HG02852 (cell line): ENCODE data around the gene CCSER2.
"Not testable (repeated sequence)": the region's sequence is repeated elsewhere in the genome, so short reads cannot be mapped to it uniquely, and the experiment has no call there.

Source experiments
- ATAC-seq: cut with Tn5 transposase; IDR thresholded peaks from one replicate; pipeline ENCODE4 v1.9.1; 2021; ENCODE audit warnings: mild to moderate bottlenecking, moderate library complexity; ENCODE audit not compliant: unreplicated experiment

CCSER2 gene

GRCh38 chr10:84511709-84512285 lies 183.4 kb downstream of the CCSER2 start:
- ATAC-seq = no peak

GRCh38 chr10:84517554-84517953 lies 189.2 kb downstream of the CCSER2 start:
- no peak for ATAC-seq

GRCh38 chr10:84519235-84519634 lies 190.8 kb downstream of the CCSER2 start:
- ATAC-seq = no peak

- no peak for ATAC-seq
Measured at GRCh38 chr10:84521013-84521412, 192.6 kb downstream of the CCSER2 start.

DNA sequence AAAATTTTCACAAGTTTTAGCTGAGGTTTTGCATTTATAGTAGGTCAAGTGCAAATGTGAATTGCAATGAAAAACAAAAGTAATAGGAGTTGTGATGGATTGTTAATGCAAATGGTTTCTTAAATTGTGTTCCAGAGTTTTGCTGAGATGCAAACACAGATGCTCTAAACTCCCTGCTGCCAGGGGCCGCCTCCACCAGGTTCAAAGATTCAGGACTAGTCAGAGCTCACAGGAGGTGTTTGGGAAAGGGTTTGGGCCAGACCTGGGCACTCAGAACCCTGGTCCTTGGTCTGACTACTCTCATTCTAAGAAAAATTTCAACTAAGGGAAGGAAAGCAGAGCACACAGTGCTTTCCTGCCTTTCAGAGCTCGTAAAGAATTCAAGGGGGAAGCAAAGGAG lies 193.1 kb downstream of the CCSER2 start:
- ATAC-seq = no peak

DNA sequence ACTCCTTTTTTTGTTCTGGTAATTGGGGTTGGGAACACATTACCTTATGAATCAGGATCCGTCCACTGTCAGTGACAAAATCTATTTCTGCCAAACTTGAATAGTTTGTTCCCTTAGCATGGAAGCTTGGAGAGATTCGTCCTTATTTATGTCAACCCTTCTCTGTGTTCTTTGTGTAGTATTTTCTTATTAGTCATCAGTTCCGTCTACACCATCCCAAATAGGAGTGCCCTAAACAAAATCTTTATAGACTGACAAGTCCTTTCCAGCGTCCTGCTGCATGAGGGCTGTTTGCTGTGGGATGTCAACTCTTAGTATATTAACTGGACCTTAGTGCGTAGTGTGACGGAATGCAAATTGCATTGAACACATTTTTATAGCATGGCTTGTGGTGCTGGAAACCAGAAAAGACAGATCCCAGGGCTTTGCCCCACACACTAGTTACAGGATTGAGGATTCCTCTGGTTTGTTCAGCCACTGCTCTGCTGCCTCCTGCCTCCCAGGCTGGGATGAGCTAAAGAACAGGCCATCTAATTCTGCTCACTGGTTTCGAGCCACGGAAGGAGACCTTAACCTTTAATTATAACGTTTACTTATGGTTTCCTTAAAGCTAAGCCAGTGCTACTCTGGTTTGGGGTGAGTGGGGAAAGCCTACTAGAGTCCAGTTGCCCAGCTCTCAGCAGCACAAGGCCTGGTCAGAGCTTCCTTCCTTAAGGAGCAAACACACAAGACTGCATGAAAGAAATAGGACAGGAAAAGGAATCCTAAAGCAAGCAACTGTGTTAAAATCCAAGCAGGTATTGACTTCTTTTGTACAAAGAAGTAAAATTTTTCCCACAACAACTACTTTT lies 194.4 kb downstream of the CCSER2 start:
- ATAC-seq = no peak

GRCh38 chr10:84523526-84523925 lies 195.1 kb downstream of the CCSER2 start:
- no peak for ATAC-seq

DNA sequence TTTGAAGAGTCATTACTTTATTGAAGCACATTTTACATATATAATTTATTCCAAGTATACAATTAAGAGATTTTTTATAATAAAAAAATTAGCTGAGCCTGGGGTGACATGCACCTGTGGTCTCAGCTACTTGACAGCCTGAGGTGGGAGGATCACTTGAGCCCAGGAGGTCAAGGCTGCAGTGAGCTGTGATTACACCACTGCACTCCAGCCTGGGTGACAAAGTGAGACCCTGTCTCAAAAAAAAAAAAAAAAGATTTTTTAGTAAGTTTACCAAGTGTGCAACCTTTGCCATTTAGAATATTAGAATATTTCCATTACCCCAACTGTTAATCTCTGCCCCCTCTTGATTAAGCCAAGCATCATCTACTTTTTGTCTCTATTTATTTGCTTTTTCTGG lies 196.0 kb downstream of the CCSER2 start:
- no peak for ATAC-seq

DNA sequence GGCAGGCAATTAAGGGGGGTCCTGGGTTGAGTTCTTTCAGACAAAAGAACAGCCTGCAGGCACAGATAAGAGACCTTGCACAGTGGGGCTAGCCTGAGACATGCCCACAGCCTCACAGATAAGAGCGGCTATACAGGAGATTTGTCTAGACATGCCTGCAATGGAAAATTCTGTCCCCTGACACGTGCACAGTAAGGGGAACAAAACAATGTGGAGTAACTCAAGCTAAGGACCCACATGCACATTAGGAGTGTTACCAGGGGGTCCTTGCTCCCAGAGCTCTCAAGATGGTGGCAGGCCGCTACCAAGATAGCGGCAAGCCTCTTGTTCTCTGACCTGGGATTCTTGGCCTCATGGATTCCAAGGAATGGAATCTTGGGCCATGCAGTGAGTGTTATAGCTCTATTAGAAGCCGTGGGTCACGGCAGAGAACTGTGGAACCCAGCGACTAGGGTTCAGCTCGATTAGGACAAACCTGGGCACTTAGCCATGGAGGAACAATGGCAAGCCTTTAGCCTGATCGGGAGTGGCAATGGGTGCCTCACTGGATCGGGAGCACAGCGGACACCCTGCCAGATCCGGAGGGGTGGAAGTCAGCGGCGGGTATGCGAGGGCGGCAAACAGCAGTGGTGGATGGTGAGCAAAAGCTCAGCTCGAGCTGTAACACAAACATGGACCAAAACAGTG lies 196.9 kb downstream of the CCSER2 start:
- no peak for ATAC-seq

DNA sequence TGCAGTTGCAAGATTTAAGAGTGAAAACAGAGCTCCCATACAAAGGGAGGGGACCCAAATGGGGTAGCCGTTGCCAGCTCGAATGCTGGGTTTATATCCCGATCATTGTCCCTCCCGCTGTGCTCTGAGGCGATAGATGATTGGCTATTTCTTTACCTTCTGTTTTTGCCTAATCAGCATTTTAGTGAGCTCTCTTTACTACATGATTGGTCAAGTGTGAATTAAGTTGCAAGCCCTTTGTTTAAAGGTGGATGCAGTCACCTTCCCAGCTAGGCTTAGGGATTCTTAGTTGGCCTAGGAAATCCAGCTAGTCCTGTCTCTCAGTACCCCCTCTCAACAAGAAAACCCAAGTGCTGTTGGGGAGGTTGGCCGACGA lies 197.4 kb downstream of the CCSER2 start:
- ATAC-seq = not testable (repeated sequence)

DNA sequence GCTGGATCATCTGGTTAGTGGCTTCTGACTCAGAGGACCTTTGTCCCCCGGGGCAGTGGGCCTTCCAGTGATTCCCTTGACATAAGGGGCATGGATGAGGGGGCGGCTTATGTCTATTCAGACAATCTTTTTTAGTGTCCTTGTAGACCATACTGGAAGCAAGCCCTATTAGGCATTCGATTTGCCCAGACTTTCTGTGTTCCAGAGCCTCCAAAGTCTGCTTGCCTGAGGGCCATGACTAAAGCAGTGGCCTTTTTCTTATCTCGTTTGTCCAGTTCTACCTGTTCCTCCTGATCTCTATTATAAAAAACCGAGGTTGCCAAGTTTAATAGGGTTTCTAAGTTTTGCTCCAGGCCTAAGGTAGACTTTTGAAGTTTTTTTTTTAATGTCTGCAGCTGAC lies 199.0 kb downstream of the CCSER2 start:
- not testable (repeated sequence) for ATAC-seq

GRCh38 chr10:84528526-84528925 lies 200.1 kb downstream of the CCSER2 start:
- ATAC-seq = not testable (repeated sequence)

- ATAC-seq = no peak
Measured at GRCh38 chr10:84530724-84531325, 202.4 kb downstream of the CCSER2 start.

DNA sequence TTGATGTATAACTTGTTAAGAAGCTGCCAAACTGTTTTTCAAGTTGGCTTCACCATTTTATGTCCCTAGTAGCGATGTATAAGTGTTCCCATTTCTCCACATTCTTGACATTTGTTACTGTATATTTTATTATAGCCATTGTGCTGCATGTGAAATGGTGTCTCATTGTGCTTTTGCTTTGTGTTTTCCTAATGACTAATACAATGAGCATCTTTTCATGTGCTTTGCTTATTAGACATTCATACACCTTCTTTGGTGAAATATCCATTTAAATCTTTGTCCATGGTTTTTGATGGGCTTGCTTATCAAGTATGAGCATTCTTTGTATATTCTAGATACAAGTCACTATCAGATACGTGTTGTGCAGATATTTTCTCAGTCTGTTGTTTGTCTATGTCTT lies 203.0 kb downstream of the CCSER2 start:
- ATAC-seq = no peak

GRCh38 chr10:84534168-84534567 lies 205.8 kb downstream of the CCSER2 start:
- no peak for ATAC-seq

GRCh38 chr10:84537447-84537931 lies 209.1 kb downstream of the CCSER2 start:
- peak; percentile 59 for ATAC-seq

- ATAC-seq = no peak
Measured at GRCh38 chr10:84538036-84538435, 209.6 kb downstream of the CCSER2 start.

GRCh38 chr10:84539216-84539615 lies 210.8 kb downstream of the CCSER2 start:
- no peak for ATAC-seq

GRCh38 chr10:84540022-84540616 lies 211.7 kb downstream of the CCSER2 start:
- ATAC-seq = peak; percentile 17

DNA sequence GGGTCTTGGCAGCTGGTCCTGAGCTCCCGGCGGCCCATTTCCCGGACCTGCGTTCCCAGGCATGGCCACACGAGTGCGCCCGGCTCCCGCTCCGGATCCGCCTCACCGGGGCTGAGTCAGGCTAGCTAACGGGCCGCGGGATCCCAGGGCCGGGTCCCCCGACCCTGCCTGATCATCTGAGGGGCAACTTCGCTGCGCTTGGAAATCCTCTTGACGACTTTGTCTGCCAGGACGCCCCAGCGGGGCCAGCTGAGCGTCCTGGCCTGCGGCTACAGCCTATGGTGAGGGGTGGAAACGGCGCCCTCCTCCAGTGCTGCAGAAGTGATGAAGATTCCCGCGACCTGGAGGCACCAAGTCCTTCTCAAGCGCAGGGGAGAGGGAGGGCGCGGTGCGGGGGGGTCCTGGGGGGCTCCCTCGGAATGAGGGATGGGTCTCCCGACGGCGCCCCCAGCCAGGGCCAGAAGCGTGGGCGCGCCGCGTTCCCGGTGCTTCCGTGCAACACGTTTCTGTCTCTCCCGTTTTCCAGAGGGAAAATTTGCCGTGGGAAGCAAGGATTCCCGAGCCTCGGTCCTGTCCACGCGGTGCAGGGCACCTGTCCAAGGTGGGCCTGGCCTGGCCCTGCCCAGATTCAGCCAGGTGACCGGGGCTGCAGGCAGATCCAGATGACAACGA lies 212.4 kb downstream of the CCSER2 start:
- ATAC-seq = peak; percentile 86

GRCh38 chr10:84541289-84541637 lies 212.9 kb downstream of the CCSER2 start:
- no peak for ATAC-seq
